ENCODE measurements around the gene FAM193A. TPM values are rescaled to one million over a fixed set of nuclear protein-coding genes. Genes with fewer than 3 reads are reported as not detected.

The FAM193A gene
- polyA plus RNA-seq, 1 of the 3 experiments (the other 2 are of a cell fraction): 9.2 TPM

GRCh38 chr4:2638730-2639129 lies 102.3 kb downstream of the FAM193A start:
- no peak overlapping the region for H3K9ac ChIP-seq
- CTCF ChIA-PET: interaction anchor here (0.7 to 1.3 kb wide), 2 partner anchors 34 to 156 kb away, joined by 3 to 4 read pairs; no protein-coding TSS in a partner anchor
- H2AFZ ChIP-seq (ENCODE audit: low read depth): no peak overlapping the region
- POLR2A ChIA-PET: no interaction called here
- no peaks in the 10 kb centered on the region for H3K9me3 ChIP-seq
- 0 out of 2 replicates have a peak, but pooled peaks cover 3% of the 10 kb centered on the region for H4K20me1 ChIP-seq (ENCODE audit: insufficient read depth)
- no peak overlapping the region for H3K27ac ChIP-seq (ENCODE audit: low read depth in 2 of 2, low read length in 1 of 2)
- peaks cover 37% of the 10 kb centered on the region; the same call in 1 of the 2 replicates for H3K79me2 ChIP-seq (ENCODE audit: insufficient read depth)
- 97% methylated on average over 7 of the region's 7 CpGs for WGBS (ENCODE audit: low lambda C conversion rate)
- H3F3A ChIP-seq (replicated peaks; ENCODE audit: insufficient read depth): no peaks in the 10 kb centered on the region
- H3K4me1 ChIP-seq (ENCODE audit: control insufficient read depth in 1 of 2, insufficient read depth in 2 of 2, low read depth in 1 of 2, low read length in 1 of 2): no peaks in the 10 kb centered on the region; a peak in 1 of 4 replicates
- TF ChIP-seq EZH2phosphoT487 (IDR thresholded peaks at IDR 0.05; ENCODE audit: borderline replicate concordance, low read depth): no peak
- no peak for TF ChIP-seq RFX5 (IDR thresholded peaks at IDR 0.05; ENCODE audit: low read length)
- no peak for TF ChIP-seq REST (IDR thresholded peaks at IDR 0.05; ENCODE audit: low read depth, low read length)
- TF ChIP-seq TCF12 (IDR thresholded peaks at IDR 0.05): no peak
- TF ChIP-seq RXRA (IDR thresholded peaks at IDR 0.05; ENCODE audit: borderline replicate concordance, low read depth): no peak
- TF ChIP-seq NFIC (IDR thresholded peaks at IDR 0.05; ENCODE audit: borderline replicate concordance): no peak
- no peak for TF ChIP-seq SMC3 (IDR thresholded peaks at IDR 0.05; ENCODE audit: low read depth, low read length)
- no peak for TF ChIP-seq FOSL2 (IDR thresholded peaks at IDR 0.05; ENCODE audit: borderline replicate concordance, low read depth)
- TF ChIP-seq ELF1 (IDR thresholded peaks at IDR 0.05): no peak
- no peak for TF ChIP-seq YY1 (IDR thresholded peaks at IDR 0.05; ENCODE audit: low read depth)
- no peak for TF ChIP-seq RCOR1 (IDR thresholded peaks at IDR 0.05; ENCODE audit: low read length)
- no peak for TF ChIP-seq PBX3 (IDR thresholded peaks at IDR 0.05)
- no peak for TF ChIP-seq CHD2 (IDR thresholded peaks at IDR 0.05; ENCODE audit: low read length, partially characterized antibody)
- TF ChIP-seq TAF1 (IDR thresholded peaks at IDR 0.05; ENCODE audit: borderline replicate concordance, low read depth, low read length): no peak
- no peak for TF ChIP-seq GABPA (IDR thresholded peaks at IDR 0.05; ENCODE audit: low read depth)
- H3K27me3 ChIP-seq (ENCODE audit: insufficient read depth): no peaks in the 10 kb centered on the region
- peaks cover 54 to 64% of the 10 kb centered on the region in 2 experiments for H3K36me3 ChIP-seq (replicated peaks in 1 of 2; ENCODE audit: control insufficient read depth in 1 of 2, insufficient read depth in 2 of 2, low read length in 1 of 2)
- H3K4me3 ChIP-seq (ENCODE audit: low read depth in 2 of 2, low read length in 1 of 2): no peak overlapping the region
- no peak for DNase-seq
- H3K4me2 ChIP-seq: no peak overlapping the region
- H3K9me2 ChIP-seq: no peaks in the 10 kb centered on the region

Data from SK-N-SH (cell line).